GM23248 (cell line): ENCODE results near the gene MYO10. TPM values are rescaled to one million over a fixed set of nuclear protein-coding genes. Genes with fewer than 3 reads are reported as not detected.

Source experiments
- DNase-seq: peaks from one replicate; pipeline ENCODE4 v3.0.0-alpha.2; 2015
- H2AFZ ChIP-seq: fragments of 200-600 bp; sonication (generic); 2 replicates; pipeline ENCODE4 v1.6.1; 2016; ENCODE audit warnings: antibody characterized with exemption
- H3F3A ChIP-seq: fragments of 200-600 bp; sonication (generic); 2 replicates; pipeline ENCODE4 v1.6.1; 2016; ENCODE audit warnings: mild to moderate bottlenecking, antibody characterized with exemption, mixed run types; ENCODE audit not compliant: insufficient read depth
- H3K27ac ChIP-seq: fragments of 200-600 bp; sonication (generic); 2 replicates; pipeline ENCODE4 v1.5.1; 2016; ENCODE audit warnings: mild to moderate bottlenecking
- H3K27me3 ChIP-seq: fragments of 200-600 bp; sonication (generic); replicated peaks from 2 replicates; pipeline ENCODE4 v1.6.1; 2016; ENCODE audit warnings: mild to moderate bottlenecking; ENCODE audit not compliant: insufficient read depth
- H3K36me3 ChIP-seq: fragments of 200-600 bp; sonication (generic); 2 replicates; pipeline ENCODE4 v1.6.1; 2016; ENCODE audit warnings: low read depth, mild to moderate bottlenecking
- H3K4me1 ChIP-seq: fragments of 200-600 bp; sonication (generic); 2 replicates; pipeline ENCODE4 v1.6.1; 2016; ENCODE audit warnings: mild to moderate bottlenecking; ENCODE audit not compliant: insufficient read depth
- H3K4me2 ChIP-seq: fragments of 200-600 bp; sonication (generic); one replicate; pipeline ENCODE4 v1.6.1; 2016; ENCODE audit warnings: mild to moderate bottlenecking; ENCODE audit not compliant: unreplicated experiment
- H3K4me3 ChIP-seq: fragments of 200-600 bp; sonication (generic); 2 replicates; pipeline ENCODE4 v1.5.1; 2016; ENCODE audit warnings: mild to moderate bottlenecking
- H3K79me2 ChIP-seq: fragments of 200-600 bp; sonication (generic); 2 replicates; pipeline ENCODE4 v1.6.1; 2016; ENCODE audit warnings: mild to moderate bottlenecking; ENCODE audit not compliant: insufficient read depth
- H3K9ac ChIP-seq: fragments of 200-600 bp; sonication (generic); 2 replicates; pipeline ENCODE4 v1.6.1; 2016; ENCODE audit warnings: mild to moderate bottlenecking
- H3K9me2 ChIP-seq: fragments of 200-600 bp; sonication (generic); 2 replicates; pipeline ENCODE4 v1.6.1; 2016; ENCODE audit warnings: mixed run types, mild to moderate bottlenecking, moderate library complexity; ENCODE audit not compliant: insufficient read depth
- H3K9me3 ChIP-seq: fragments of 200-600 bp; sonication (generic); one replicate; pipeline ENCODE4 v1.6.1; 2017; ENCODE audit warnings: low read depth
- H4K20me1 ChIP-seq: fragments of 200-600 bp; sonication (generic); 2 replicates; pipeline ENCODE4 v1.6.0; 2016; ENCODE audit not compliant: insufficient read depth
- EZH2 ChIP-seq: fragments of 200-600 bp; sonication (generic); IDR thresholded peaks from 2 replicates; pipeline ENCODE4 v1.6.1; 2018; ENCODE audit warnings: antibody characterized with exemption, mild to moderate bottlenecking; ENCODE audit not compliant: insufficient read depth, poor library complexity, severe bottlenecking
- EZH2phosphoT487 ChIP-seq: fragments of 200-600 bp; sonication (generic); IDR thresholded peaks from 2 replicates; pipeline ENCODE4 v1.6.1; 2018; ENCODE audit warnings: antibody characterized with exemption, moderate library complexity, mild to moderate bottlenecking, low read depth; ENCODE audit not compliant: insufficient read depth
- WGBS, 2 experiments: methylation state at CpG; one replicate each; pipeline ENCODE4 v1.1.6; 2015 to 2017; ENCODE audit warnings: low lambda C conversion rate in 2 of 2, low coverage in 1 of 2; ENCODE audit errors: missing lambda C conversion rate in 2 of 2; 5-methylcytosine and 5-hydroxymethylcytosine counted together
- in situ Hi-C: fragments of 300-500 bp; cut with MboI; formaldehyde crosslinking; loops from 2 replicates; pipeline ENCODE4 v1.15.0; 2020
- polyA plus RNA-seq: library from polyadenylated mRNA; unstranded; fragments of >200 nt; fragmentation: Nextera tagmentation; extraction: Ambion mirVana; gene quantifications from 2 replicates; pipeline ENCODE4 v1.2.1, GENCODE V29; 2016
- total RNA-seq: library from RNA; depleted of rRNA; stranded (reverse); fragments of >200 nt; shearing (Covaris generic); gene quantifications from 2 replicates; pipeline ENCODE4 v1.2.3, GENCODE V29; 2014

The MYO10 gene
- total and polyA plus RNA-seq, 2 experiments from 2014 or later, result 43.2 to 47.0 TPM

DNA sequence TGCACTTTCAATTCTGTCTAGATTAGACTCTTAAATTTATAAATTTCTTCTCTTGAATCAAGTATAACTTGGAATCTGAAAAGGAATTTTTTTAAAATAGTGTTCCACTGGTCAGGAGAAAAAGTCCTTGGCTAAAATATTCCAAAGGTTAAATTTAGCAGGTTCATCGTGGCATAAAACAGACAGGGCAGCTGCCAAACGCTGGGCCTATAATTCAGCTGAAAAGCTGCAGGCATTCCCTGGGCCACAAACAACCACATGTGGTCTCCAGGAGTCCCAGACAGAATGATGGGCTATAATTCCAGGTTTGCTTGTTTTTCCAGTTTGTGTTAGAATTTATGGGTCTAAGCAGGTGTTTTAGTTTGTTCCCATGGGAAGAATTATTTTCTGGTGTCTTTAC, 248.2 kb downstream of the MYO10 start:
- no peaks in the 10 kb centered on the region for H3K9me2 ChIP-seq
- 75 to 79% methylated on average over 2 of the region's 2 CpGs for WGBS, 2 experiments
- no peaks in the 10 kb centered on the region for H3K9me3 ChIP-seq
- H4K20me1 ChIP-seq, result no peaks in the 10 kb centered on the region
- in situ Hi-C loops, result no loop called here
- no peak overlapping the region for H3K4me2 ChIP-seq
- H3K36me3 ChIP-seq, result peaks cover 41% of the 10 kb centered on the region
- no peaks in the 10 kb centered on the region for H3K4me1 ChIP-seq
- no peaks in the 10 kb centered on the region for H3K27me3 ChIP-seq
- H3K27ac ChIP-seq, result no peak overlapping the region
- no peak for DNase-seq
- no peak overlapping the region for H2AFZ ChIP-seq
- peaks cover 31% of the 10 kb centered on the region for H3F3A ChIP-seq
- H3K9ac ChIP-seq, result no peak overlapping the region
- H3K4me3 ChIP-seq, result no peak overlapping the region
- TF ChIP-seq EZH2phosphoT487 (no peak), EZH2 (no peak)
- H3K79me2 ChIP-seq, result peaks cover 83% of the 10 kb centered on the region

DNA sequence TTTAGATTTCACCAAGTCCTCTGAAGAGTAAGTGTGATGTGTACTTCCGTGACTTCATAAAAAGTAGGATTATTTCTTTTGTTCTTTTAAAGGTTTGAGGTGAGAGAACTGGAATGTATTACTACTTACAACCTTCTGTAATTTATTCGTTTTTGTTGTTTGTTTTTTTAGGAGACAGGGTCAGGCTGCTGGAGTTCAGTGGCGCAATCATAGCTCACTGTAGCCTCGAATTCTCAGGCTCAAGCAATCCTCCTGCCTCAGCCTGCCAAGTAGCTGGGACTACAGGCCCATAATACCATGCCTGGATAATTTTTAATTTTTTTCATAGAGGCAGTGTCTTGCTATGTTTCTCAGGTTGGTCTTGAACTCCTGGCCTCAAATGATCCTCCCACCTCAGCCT, 251.0 kb downstream of the MYO10 start:
- no peak overlapping the region for H3K4me2 ChIP-seq
- H3K4me1 ChIP-seq, result no peaks in the 10 kb centered on the region
- H4K20me1 ChIP-seq, result no peaks in the 10 kb centered on the region
- no peak overlapping the region for H3K4me3 ChIP-seq
- H3K27ac ChIP-seq, result no peak overlapping the region
- peaks cover 63% of the 10 kb centered on the region for H3K36me3 ChIP-seq
- no peaks in the 10 kb centered on the region for H3K9me3 ChIP-seq
- TF ChIP-seq EZH2phosphoT487 (no peak), EZH2 (no peak)
- H3K9ac ChIP-seq, result no peak overlapping the region
- peaks cover 22% of the 10 kb centered on the region for H3F3A ChIP-seq
- in situ Hi-C loops, result no loop called here
- no peaks in the 10 kb centered on the region for H3K9me2 ChIP-seq
- DNase-seq, result no peak
- peaks cover 57% of the 10 kb centered on the region for H3K79me2 ChIP-seq
- H2AFZ ChIP-seq, result no peak overlapping the region
- H3K27me3 ChIP-seq, result no peaks in the 10 kb centered on the region
- WGBS, 2 experiments, result 95 to 100% methylated on average over 4 of the region's 4 CpGs

DNA sequence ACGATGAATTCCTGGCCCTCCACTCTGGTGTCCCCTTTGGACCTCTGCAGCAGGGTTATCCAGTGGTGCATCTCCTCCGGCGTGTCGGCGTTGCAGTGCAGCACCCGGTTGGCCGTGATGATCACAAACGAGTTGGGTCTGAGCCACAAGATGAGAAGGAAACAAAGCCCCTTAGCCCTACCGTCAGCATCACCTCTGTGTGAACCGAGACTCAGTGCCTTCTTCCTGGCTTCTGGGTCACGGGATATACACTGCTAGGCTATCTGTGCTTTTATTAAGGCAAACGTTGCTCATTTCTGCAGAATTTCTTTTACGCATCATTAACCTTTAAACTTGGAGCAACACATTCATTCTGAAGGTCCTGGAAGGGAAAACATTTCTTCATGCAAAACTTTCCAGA, 254.2 kb downstream of the MYO10 start:
- Histone ChIP-seq H3K79me2 (peaks cover 30% of the 10 kb centered on the region), H3K9ac (no peak overlapping the region), H4K20me1 (no peaks in the 10 kb centered on the region), H3K36me3 (peaks cover 62% of the 10 kb centered on the region), H3K27me3 (no peaks in the 10 kb centered on the region), H3K9me3 (no peaks in the 10 kb centered on the region), H3F3A (peaks cover 13% of the 10 kb centered on the region; the same call in 1 of the 2 replicates), H3K27ac (no peak overlapping the region), H3K9me2 (no peaks in the 10 kb centered on the region), H2AFZ (no peak overlapping the region), H3K4me3 (no peak overlapping the region), H3K4me2 (no peak overlapping the region), H3K4me1 (no peaks in the 10 kb centered on the region)
- in situ Hi-C loops, result no loop called here
- WGBS, 2 experiments, result 89 to 93% methylated on average over 13 of the region's 13 CpGs
- TF ChIP-seq EZH2phosphoT487, result no peak
- TF ChIP-seq EZH2, result no peak
- no peak for DNase-seq

DNA sequence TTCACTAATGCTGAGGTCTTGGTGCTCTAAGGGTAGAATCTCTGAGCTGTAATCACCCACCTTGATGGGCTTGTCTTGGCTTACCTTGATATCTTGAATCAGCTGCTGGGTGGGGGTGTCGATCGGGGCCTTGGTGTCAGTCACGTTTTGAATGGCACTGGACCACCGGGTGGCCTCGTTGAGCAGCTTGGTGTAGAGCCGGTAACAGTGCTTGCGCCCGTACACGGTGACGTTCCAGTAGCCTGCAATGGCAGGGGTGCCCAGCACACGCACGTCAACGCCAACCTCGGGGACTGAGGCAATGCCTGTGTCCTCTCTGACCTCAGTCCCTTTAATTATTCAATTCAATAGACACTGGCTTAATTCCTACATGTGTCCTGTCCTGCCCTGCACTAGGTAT, 256.2 kb downstream of the MYO10 start:
- no peaks in the 10 kb centered on the region for H3K27me3 ChIP-seq
- in situ Hi-C loops, result loop anchor here (10.0 kb wide), 1 partner anchor 515 kb away; no protein-coding TSS in a partner anchor
- H3F3A ChIP-seq, result peaks cover 17% of the 10 kb centered on the region; the same call in 1 of the 2 replicates
- H3K4me3 ChIP-seq, result no peak overlapping the region
- H3K9me2 ChIP-seq, result no peaks in the 10 kb centered on the region
- TF ChIP-seq EZH2phosphoT487, result no peak
- H3K4me2 ChIP-seq, result no peak overlapping the region
- H3K27ac ChIP-seq, result no peak overlapping the region
- no peak overlapping the region for H3K9ac ChIP-seq
- no peaks in the 10 kb centered on the region for H4K20me1 ChIP-seq
- no peak overlapping the region for H2AFZ ChIP-seq
- H3K36me3 ChIP-seq, result peaks cover 59% of the 10 kb centered on the region
- H3K4me1 ChIP-seq, result no peaks in the 10 kb centered on the region
- peaks cover 13% of the 10 kb centered on the region for H3K79me2 ChIP-seq
- 85 to 88% methylated on average over 14 of the region's 14 CpGs for WGBS, 2 experiments
- no peak for DNase-seq
- H3K9me3 ChIP-seq, result no peaks in the 10 kb centered on the region

- Histone ChIP-seq H2AFZ (no peak overlapping the region), H3K27ac (no peak overlapping the region), H3K9me2 (no peaks in the 10 kb centered on the region), H3K27me3 (no peaks in the 10 kb centered on the region), H3K4me3 (no peak overlapping the region), H3K9ac (no peak overlapping the region), H3K79me2 (peaks cover 6% of the 10 kb centered on the region), H4K20me1 (no peaks in the 10 kb centered on the region), H3K36me3 (peaks cover 60% of the 10 kb centered on the region), H3F3A (peaks cover 15% of the 10 kb centered on the region; the same call in 1 of the 2 replicates), H3K9me3 (no peaks in the 10 kb centered on the region), H3K4me1 (no peaks in the 10 kb centered on the region), H3K4me2 (no peak overlapping the region)
- in situ Hi-C loops, result loop anchor here (10.0 kb wide), 1 partner anchor 516 kb away; no protein-coding TSS in a partner anchor
- DNase-seq, result no peak
- WGBS, 2 experiments, result 92 to 94% methylated on average over 9 of the region's 9 CpGs
- TF ChIP-seq EZH2 (no peak), EZH2phosphoT487 (no peak)
Measured at GRCh38 chr5:16679190-16679589, 256.9 kb downstream of the MYO10 start.
